ENCODE data around the gene FBXO11.
"Not testable (repeated sequence)": the region's sequence is repeated elsewhere in the genome, so short reads cannot be mapped to it uniquely, and the experiment has no call there.

Gene FBXO11

DNA sequence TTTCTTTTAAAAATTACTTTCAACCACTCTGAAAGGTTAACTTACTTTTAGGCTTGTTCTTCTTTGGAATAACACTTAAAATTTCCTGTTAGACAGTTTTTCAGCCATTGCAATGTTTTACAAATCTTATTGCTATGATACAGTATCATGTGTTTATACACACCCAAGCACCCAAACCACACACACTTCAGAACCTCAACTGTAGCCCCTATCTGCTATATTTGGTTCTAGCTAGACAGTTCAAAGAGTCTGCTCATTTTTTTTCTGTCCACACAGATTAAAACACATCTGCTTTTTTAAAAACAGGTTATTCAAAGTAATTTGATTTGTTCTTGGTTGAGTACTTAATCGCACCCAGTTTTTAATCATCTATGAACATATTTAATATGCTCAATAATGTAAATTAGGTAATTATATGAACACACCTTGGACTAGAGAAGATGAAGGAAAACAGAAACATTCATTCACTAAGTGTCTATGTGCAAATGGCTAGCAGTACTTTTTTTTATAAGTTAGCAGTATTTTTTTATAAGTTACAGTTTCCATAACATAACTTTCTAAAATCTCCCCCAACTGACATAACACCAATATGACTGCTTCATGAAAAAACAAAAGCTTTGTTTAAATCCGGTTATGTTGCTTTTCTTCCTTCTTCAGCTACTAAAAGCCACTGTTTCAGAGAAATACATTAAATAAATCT, 17.6 kb downstream of the FBXO11 start:
- Mint-ChIP-seq H3K4me3 (peak overlapping the region; percentile 3), H3K36me3 (peaks cover 25% of the 10 kb centered on the region), H3K9me3 (no peaks in the 10 kb centered on the region), H3K27ac (peak overlapping the region; percentile 76), H3K4me1 (peaks cover 59% of the 10 kb centered on the region)
- ATAC-seq (peak; percentile 85), DNase-seq (ENCODE audit: low spot score in 2 of 2) (no peak)

DNA sequence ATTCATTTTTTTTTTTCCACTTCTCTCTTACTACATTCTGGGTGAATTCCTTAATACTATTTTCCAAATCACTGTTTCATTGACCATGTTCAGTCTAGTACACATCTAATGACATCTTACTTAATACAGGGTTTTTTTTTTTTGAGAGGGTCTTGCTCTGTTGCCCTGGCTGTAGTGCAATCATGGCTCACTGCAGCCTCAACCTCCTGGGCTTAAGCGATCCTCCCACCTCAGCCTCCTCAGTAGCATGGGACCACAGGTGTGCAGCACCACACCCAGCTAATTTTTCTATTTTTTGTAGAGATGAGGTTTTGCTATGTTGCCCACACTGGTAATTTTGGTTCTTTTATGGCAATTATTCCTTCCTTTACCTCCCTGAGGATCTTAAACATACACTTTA, 29.4 kb downstream of the FBXO11 start:
- Mint-ChIP-seq H3K9me3 (no peaks in the 10 kb centered on the region), H3K36me3 (peaks cover 32% of the 10 kb centered on the region), H3K4me3 (no peak overlapping the region), H3K4me1 (peaks cover 27% of the 10 kb centered on the region), H3K27ac (no peak overlapping the region)
- ATAC-seq, result no peak
- DNase-seq (ENCODE audit: low spot score in 2 of 2), result no peak

GRCh38 chr2:47872941-47873340, 33.4 kb downstream of the FBXO11 start:
- Mint-ChIP-seq H3K9me3 (no peaks in the 10 kb centered on the region), H3K4me1 (peaks cover 57% of the 10 kb centered on the region), H3K27ac (peak overlapping the region; percentile 15), H3K4me3 (no peak overlapping the region), H3K36me3 (peaks cover 27% of the 10 kb centered on the region)
- no peak for DNase-seq (ENCODE audit: low spot score in 2 of 2)
- no peak for ATAC-seq

DNA sequence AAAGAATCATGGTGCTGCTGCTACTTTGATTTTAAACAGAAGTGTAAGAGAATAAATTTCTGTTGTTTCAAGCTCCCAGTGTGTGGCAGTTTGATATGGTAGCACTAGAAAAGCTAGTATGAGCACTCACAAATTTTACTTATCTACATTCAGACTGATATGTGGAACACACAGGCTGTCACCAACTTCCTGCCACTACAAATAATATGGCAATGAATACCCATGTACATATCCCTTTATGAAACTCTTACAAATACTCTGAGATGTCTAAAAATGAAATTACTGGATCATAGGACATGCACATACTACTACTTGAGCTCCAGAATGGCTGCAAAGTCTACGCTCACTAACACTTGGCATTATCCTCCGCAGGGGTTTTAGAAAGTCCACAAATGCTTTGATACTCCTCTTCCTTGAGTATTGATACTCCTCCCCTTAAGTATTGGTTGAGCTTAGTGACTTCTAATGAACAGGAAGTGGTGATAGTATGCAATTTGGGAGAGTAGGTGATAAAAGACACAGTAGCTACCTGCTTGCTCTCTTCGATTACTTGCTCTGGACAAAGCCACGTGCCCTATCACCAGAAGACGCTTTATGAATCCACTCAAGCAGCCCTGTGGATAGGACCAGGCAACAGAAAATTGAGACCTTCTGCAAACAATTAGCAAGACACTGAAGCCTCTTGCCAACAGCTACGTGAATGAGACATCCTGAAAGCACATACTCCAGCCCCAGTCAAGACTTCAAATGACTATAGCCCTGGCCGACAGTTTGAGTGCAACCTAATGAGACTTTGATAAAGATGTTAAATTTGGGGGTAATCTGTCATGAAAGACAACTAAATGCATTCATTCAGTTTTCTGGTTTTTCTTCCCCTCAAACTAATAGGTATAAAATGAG, 35.4 kb downstream of the FBXO11 start:
- ATAC-seq (peak; percentile 68), DNase-seq (ENCODE audit: low spot score in 2 of 2) (no peak)
- peaks cover 27% of the 10 kb centered on the region for H3K36me3 Mint-ChIP-seq
- peaks cover 67% of the 10 kb centered on the region for H3K4me1 Mint-ChIP-seq
- H3K9me3 Mint-ChIP-seq, result no peaks in the 10 kb centered on the region
- H3K4me3 Mint-ChIP-seq, result no peak overlapping the region
- peak overlapping the region; percentile 8 for H3K27ac Mint-ChIP-seq

DNA sequence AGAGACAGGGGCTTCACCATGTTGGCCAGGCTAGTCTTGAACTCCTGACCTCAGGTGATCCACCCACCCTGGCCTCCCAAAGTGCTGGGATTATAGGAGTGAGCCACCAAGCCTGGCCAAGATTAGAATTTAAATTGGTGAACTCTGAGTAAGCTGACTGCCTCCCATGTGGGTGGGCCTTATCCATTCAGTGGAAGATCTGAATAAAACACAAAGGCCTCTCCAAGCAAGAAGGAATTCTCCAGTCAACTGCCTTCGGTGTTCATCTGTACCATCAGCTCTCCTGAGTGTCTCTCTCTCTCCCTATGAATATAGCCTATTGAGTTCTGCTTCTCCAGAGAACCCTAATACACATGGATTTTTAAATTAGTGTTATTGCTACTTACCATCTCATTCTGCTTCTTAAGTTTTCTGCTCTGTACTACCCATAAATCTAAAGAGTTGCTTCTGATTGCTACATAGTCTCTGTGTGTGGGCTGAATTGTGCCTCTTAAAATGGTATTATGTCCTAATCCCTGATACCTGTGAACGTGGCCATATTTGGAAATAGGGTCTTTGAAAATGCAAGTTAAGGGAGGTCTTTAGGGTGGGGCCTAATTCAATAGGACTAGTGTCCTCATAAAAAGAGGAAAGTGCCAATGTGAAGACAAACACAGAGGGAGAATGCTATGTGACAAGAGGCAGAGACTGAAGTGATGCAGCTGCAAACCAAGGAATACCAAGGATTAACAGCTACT, 36.3 kb downstream of the FBXO11 start:
- no peak for ATAC-seq
- peak overlapping the region; percentile 8 for H3K27ac Mint-ChIP-seq
- H3K4me1 Mint-ChIP-seq, result peaks cover 76% of the 10 kb centered on the region
- DNase-seq (ENCODE audit: low spot score in 2 of 2), result no peak
- no peak overlapping the region for H3K4me3 Mint-ChIP-seq
- peaks cover 24% of the 10 kb centered on the region for H3K36me3 Mint-ChIP-seq
- H3K9me3 Mint-ChIP-seq, result no peaks in the 10 kb centered on the region

DNA sequence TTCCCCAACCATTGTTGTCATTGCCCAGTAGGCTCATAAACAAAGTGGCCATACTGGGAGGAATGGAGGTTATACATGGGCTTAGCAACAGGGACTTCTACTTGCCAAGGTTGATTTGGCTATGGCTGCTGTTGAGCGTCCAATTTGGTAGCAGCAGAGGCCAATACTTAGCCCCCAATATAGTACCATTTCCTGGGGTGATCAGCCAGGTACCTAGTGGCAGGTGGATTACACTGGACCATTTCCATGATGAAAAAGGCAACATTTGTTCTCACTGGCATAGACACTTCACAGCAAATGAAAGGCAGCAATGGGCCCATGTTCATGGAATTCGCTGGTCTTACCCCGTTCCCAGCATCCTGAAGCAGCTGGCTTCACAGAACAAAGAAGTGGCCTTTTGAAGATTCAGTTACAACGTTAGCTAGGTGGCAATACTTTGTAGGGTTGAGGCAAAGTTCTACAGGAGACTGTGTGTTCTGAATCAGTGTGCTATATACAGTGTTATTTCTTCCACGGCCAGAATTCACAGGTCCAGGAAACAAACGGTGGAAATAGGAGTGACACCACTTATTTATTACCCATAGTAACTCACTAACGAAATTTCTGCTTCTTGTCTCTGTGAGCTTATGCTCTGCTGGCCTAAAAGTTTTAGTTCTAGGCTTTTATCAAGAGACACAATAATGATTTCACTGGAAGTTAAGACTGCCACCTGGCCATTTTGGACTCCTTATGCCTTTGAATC, 37.5 kb downstream of the FBXO11 start:
- no peak overlapping the region for H3K4me3 Mint-ChIP-seq
- peak overlapping the region; percentile 8 for H3K27ac Mint-ChIP-seq
- ATAC-seq (no peak), DNase-seq (ENCODE audit: low spot score in 2 of 2) (no peak)
- peaks cover 12% of the 10 kb centered on the region for H3K36me3 Mint-ChIP-seq
- H3K4me1 Mint-ChIP-seq, result peaks cover 78% of the 10 kb centered on the region
- no peaks in the 10 kb centered on the region for H3K9me3 Mint-ChIP-seq

DNA sequence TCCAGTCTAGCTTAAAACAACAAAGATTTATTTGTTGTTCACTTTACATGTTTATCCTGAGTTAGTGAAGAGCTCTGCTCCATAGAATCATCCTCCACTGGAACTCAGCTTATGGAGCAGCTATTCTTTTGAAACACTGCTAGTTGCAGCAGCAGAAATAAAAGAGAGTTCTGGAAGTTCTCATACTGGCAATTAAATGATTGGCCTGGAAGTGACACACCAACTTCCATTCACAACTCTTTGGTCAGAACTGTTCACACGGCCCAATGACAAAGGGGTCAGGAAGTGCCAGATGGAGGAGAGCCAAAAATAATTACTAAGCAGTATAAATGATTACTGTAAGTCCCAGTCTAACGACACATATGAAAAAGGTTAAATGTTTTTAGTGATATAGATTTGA, 39.1 kb downstream of the FBXO11 start:
- Mint-ChIP-seq H3K27ac (peak overlapping the region; percentile 83), H3K9me3 (no peaks in the 10 kb centered on the region), H3K36me3 (peaks cover 16% of the 10 kb centered on the region), H3K4me3 (no peak overlapping the region), H3K4me1 (peaks cover 69% of the 10 kb centered on the region)
- DNase-seq (ENCODE audit: low spot score in 2 of 2) (no peak), ATAC-seq (peak; percentile 76)

GRCh38 chr2:47864566-47864965, 41.7 kb downstream of the FBXO11 start:
- DNase-seq (ENCODE audit: low spot score in 2 of 2) (no peak), ATAC-seq (no peak)
- Mint-ChIP-seq H3K27ac (no peak overlapping the region), H3K9me3 (no peaks in the 10 kb centered on the region), H3K36me3 (peaks cover 26% of the 10 kb centered on the region), H3K4me3 (no peak overlapping the region), H3K4me1 (peaks cover 47% of the 10 kb centered on the region)

DNA sequence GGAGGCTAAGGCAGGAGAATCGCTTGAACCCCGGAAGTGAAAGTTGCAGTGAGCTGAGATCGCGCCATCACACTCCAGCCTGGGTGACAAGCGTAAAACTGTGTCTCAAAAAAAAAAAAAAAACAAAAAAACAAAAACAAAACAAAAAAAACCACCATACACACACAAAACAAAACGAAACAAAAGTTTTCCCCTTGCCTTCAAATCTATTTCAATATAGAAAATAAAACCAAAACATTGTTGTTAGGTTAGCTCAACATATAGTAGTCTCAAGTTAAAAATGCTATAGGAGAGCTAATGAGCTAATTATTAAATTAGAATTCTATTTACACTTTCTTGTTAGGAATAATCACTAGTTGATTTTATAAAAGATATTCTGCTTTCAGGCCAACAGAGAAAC, 43.3 kb downstream of the FBXO11 start:
- peaks cover 33% of the 10 kb centered on the region for H3K4me1 Mint-ChIP-seq
- no peak for DNase-seq (ENCODE audit: low spot score in 2 of 2)

DNA sequence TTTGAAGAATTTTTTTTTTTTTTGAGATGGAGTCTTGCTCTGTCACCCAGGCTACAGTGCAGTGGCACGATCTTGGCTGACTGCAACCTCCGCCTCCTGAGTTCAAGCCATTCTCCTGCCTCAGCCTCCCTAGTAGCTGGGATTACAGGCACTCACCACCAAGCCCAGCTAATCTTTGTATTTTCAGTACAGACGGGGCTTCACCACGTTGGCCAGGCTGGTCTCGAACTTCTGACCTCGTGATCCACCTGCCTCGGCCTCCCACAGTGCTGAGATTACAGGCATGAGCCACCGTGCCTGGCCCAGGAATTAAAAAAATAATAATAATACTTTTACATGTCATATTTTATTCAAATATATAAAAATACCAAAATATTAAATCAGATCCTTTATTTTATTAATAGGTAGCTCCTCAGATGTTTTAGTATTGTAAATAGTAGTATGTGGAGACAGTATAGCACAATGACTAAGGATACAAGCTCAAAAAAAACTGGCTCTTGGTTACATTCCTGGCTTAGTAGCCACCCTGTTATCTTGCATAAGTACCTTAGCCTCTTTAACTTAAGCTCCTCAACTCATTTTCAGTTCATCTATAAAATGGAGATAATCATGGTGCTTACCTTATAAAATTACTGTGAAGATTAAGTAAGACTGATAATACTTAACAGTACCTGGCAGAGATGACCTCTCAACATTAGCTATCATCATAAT, 53.1 kb downstream of the FBXO11 start:
- not testable (repeated sequence) for H3K27ac Mint-ChIP-seq; H3K9me3 Mint-ChIP-seq; H3K4me3 Mint-ChIP-seq; DNase-seq (ENCODE audit: low spot score in 2 of 2); ATAC-seq
- Mint-ChIP-seq H3K36me3 (peaks cover 38% of the 10 kb centered on the region), H3K4me1 (peaks cover 28% of the 10 kb centered on the region)

More for the DNA sequence above, 43.3 kb downstream of the FBXO11 start:
- ATAC-seq, result no peak
- peaks cover 34% of the 10 kb centered on the region for H3K36me3 Mint-ChIP-seq
- H3K9me3 Mint-ChIP-seq, result no peaks in the 10 kb centered on the region
- peak overlapping the region; percentile 20 for H3K27ac Mint-ChIP-seq
- no peak overlapping the region for H3K4me3 Mint-ChIP-seq

GRCh38 chr2:47850198-47850597, 56.1 kb downstream of the FBXO11 start:
- Mint-ChIP-seq H3K36me3 (peaks cover 26% of the 10 kb centered on the region), H3K9me3 (no peaks in the 10 kb centered on the region), H3K4me3 (no peak overlapping the region), H3K27ac (no peak overlapping the region), H3K4me1 (peaks cover 19% of the 10 kb centered on the region)
- ATAC-seq (no peak), DNase-seq (ENCODE audit: low spot score in 2 of 2) (no peak)

- Mint-ChIP-seq H3K9me3 (no peaks in the 10 kb centered on the region), H3K36me3 (peaks cover 26% of the 10 kb centered on the region), H3K27ac (no peak overlapping the region), H3K4me1 (peaks cover 26% of the 10 kb centered on the region), H3K4me3 (no peak overlapping the region)
- DNase-seq (ENCODE audit: low spot score in 2 of 2), result no peak
- ATAC-seq, result no peak
Observed at GRCh38 chr2:47849368-47849767, 56.9 kb downstream of the FBXO11 start.

DNA sequence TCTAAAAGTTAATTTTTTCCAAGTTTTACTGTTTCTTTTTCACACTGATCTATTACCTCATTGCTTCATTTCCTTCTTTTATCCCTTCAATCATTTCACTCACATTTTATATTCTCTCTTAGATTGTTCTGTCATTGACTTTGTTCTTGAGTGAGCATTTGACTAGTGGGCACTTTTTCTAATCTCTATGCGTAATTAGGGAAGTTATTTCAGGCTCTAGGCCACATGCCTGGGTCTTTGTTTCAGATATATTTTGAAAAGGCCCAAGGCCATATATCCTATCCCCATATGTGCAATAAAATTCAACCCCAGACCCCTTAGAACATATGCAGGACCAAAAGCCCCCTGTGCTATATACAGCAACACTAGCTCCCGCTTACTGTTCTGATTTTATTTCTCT, 62.1 kb downstream of the FBXO11 start:
- Mint-ChIP-seq H3K4me1 (peaks cover 30% of the 10 kb centered on the region), H3K4me3 (no peak overlapping the region), H3K27ac (peak overlapping the region; percentile 4), H3K36me3 (peaks cover 31% of the 10 kb centered on the region), H3K9me3 (no peaks in the 10 kb centered on the region)
- ATAC-seq, result no peak
- DNase-seq (ENCODE audit: low spot score in 2 of 2), result no peak

DNA sequence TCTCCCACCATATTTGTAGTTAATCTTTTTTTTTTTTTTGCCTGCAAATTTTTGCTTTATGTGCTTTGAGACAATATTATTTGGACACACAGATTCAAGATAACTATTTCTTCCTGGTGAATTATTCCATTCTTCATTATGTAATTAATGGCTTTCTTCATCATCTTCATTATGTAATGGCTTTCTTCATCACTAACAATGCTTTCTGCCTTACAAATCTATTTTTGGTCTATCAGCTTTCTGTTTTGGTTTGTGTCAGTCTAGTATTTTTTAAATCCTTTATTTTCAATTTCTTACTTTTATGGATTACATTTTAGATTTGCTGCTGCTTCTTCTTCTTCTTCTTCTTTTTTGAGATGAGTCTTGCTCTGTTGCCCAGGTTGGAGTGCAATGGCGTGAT, 62.9 kb downstream of the FBXO11 start:
- Mint-ChIP-seq H3K4me1 (peaks cover 30% of the 10 kb centered on the region), H3K36me3 (peaks cover 39% of the 10 kb centered on the region)

More for the DNA sequence above, 62.9 kb downstream of the FBXO11 start:
- Mint-ChIP-seq H3K9me3 (no peaks in the 10 kb centered on the region), H3K4me3 (no peak overlapping the region), H3K27ac (peak overlapping the region; percentile 13)
- ATAC-seq (no peak), DNase-seq (ENCODE audit: low spot score in 2 of 2) (no peak)

All from stimulated activated effector memory CD8-positive, alpha-beta T cell treated with anti-CD3 and anti-CD28 coated beads, Interleukin-12 subunit alpha, Interleukin-12 subunit beta, amount 100 ng/mL, for 72 hours (primary cell).